Vagina (tissue), 2 donors: ENCODE data around the gene WDR6. TPM values are rescaled to one million over a fixed set of nuclear protein-coding genes. Genes with fewer than 3 reads are reported as not detected.

Experiments used
- DNase-seq, 2 donors: peaks; one replicate each; pipeline ENCODE4 v3.0.0-alpha.2; 2017; ENCODE audit errors: extremely low spot score in 2 of 2
- H3K27ac ChIP-seq: fragments of 200-600 bp; sonication (generic); one replicate; pipeline ENCODE4 v1.5.1; 2019
- H3K27me3 ChIP-seq: fragments of 200-600 bp; sonication (generic); one replicate; pipeline ENCODE4 v1.5.1; 2019
- H3K36me3 ChIP-seq, 2 donors: fragments of 200-600 bp; sonication (generic); one replicate each; pipeline ENCODE4 v1.5.1; 2017 to 2019
- H3K4me1 ChIP-seq: fragments of 200-600 bp; sonication (generic); one replicate; pipeline ENCODE4 v1.5.1; 2019
- H3K4me3 ChIP-seq, 2 donors: fragments of 200-600 bp; sonication (generic); 1 replicate in 1 of 2; 2 replicates in 1 of 2; pipeline ENCODE4 v1.5.1; 2016 to 2019
- H3K9me3 ChIP-seq: fragments of 200-600 bp; sonication (generic); one replicate; pipeline ENCODE4 v1.5.1; 2019
- CTCF ChIP-seq, 3 experiments: fragments of 450-650 bp in 2 of 3; fragments of 200-600 bp in 1 of 3; sonication (generic) in 1 of 3; IDR thresholded peaks; one replicate each; pipeline ENCODE4 v1.5.1; 2017 to 2019; ENCODE audit warnings: antibody characterized with exemption in 3 of 3, mild to moderate bottlenecking in 2 of 3, moderate library complexity in 2 of 3
- POLR2A ChIP-seq, 2 donors: fragments of 450-650 bp; IDR thresholded peaks; one replicate each; pipeline ENCODE4 v1.6.1; 2017; ENCODE audit warnings: antibody characterized with exemption in 2 of 2, mild to moderate bottlenecking in 2 of 2, moderate library complexity in 2 of 2
- POLR2AphosphoS5 ChIP-seq, 2 donors: sonication (generic); formaldehyde crosslinking; IDR thresholded peaks; one replicate each; pipeline ENCODE4 v1.9.0; 2017; ENCODE audit warnings: antibody characterized with exemption in 2 of 2, mild to moderate bottlenecking in 2 of 2, low read depth in 1 of 2; ENCODE audit not compliant: insufficient read depth in 1 of 2
- intact Hi-C: fragments of 100-400 bp; cut with DNase I; formaldehyde crosslinking; loops from one replicate; pipeline ENCODE4 v1.15.1; 2023
- total RNA-seq: library from RNA; depleted of rRNA; stranded (reverse); fragments of >200 nt; gene quantifications from one replicate; pipeline ENCODE4 v1.2.3, GENCODE V29; 2016

The WDR6 gene
- total RNA-seq, 1 donor from 2014 or later = 109 TPM

DNA sequence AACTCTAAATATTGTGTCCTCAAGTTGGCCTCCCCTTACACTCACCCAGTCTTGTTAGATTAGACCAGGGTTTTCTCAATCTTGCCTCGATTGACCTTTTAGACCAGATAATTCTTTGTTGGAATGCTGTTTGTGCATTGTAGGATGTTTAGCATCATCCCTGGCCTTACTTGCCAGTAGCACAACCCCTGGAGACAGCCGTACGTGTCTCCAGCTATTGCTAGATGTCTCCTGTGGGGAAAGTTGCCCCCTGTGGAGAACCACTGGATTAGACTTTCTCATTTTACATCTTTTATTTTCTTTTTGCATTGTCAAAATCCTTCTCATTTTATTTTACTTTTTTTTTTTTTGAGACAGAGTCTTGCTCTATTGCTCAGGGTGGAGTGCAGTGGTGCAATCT lies 2.2 kb downstream of the WDR6 start:
- Histone ChIP-seq H3K36me3 (peaks cover 0 to 20% of the 10 kb centered on the region in 2 donors), H3K9me3 (no peaks in the 10 kb centered on the region), H3K4me3 (no peak overlapping the region), H3K27me3 (no peaks in the 10 kb centered on the region), H3K27ac (no peak overlapping the region), H3K4me1 (peaks cover 39% of the 10 kb centered on the region)
- intact Hi-C loops = loop anchor here (5.0 kb wide), 1 partner anchor 83 kb away; the partner anchor contains the start of gene QRICH1
- TF ChIP-seq POLR2AphosphoS5 (IDR thresholded peaks at IDR 0.05; ENCODE audit: insufficient read depth in 1 of 2, low read depth in 1 of 2) (no peak), POLR2A (IDR thresholded peaks at IDR 0.05) (no peak), CTCF (IDR thresholded peaks at IDR 0.05) (no peak)
- no peak for DNase-seq

DNA sequence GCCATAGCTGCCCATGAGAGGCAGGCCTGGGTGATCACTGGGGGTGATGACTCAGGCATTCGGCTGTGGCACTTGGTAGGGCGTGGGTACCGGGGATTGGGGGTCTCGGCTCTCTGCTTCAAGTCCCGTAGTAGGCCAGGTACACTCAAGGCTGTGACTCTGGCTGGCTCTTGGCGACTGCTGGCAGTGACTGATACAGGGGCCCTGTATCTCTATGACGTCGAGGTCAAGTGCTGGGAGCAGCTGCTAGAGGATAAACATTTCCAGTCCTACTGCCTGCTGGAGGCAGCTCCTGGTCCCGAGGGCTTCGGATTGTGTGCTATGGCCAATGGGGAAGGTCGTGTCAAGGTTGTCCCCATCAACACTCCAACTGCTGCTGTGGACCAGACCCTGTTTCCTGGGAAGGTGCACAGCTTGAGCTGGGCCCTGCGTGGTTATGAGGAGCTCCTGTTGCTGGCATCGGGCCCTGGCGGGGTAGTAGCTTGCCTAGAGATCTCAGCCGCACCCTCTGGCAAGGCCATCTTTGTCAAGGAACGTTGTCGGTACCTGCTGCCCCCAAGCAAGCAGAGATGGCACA lies 5.3 kb downstream of the WDR6 start:
- no peak overlapping the region for H3K4me3 ChIP-seq
- peaks cover 0 to 42% of the 10 kb centered on the region in 2 donors for H3K36me3 ChIP-seq
- TF ChIP-seq POLR2AphosphoS5 (IDR thresholded peaks at IDR 0.05; ENCODE audit: insufficient read depth in 1 of 2, low read depth in 1 of 2) = no peak
- no peak for TF ChIP-seq CTCF (IDR thresholded peaks at IDR 0.05)
- TF ChIP-seq POLR2A (IDR thresholded peaks at IDR 0.05) = no peak
- H3K27ac ChIP-seq = no peak overlapping the region
- DNase-seq = no peak
- intact Hi-C loops = no loop called here
- H3K9me3 ChIP-seq = no peaks in the 10 kb centered on the region
- H3K4me1 ChIP-seq = peaks cover 41% of the 10 kb centered on the region
- no peaks in the 10 kb centered on the region for H3K27me3 ChIP-seq

GRCh38 chr3:49013113-49013737 lies 6.0 kb downstream of the WDR6 start:
- peaks cover 41% of the 10 kb centered on the region for H3K4me1 ChIP-seq

DNA sequence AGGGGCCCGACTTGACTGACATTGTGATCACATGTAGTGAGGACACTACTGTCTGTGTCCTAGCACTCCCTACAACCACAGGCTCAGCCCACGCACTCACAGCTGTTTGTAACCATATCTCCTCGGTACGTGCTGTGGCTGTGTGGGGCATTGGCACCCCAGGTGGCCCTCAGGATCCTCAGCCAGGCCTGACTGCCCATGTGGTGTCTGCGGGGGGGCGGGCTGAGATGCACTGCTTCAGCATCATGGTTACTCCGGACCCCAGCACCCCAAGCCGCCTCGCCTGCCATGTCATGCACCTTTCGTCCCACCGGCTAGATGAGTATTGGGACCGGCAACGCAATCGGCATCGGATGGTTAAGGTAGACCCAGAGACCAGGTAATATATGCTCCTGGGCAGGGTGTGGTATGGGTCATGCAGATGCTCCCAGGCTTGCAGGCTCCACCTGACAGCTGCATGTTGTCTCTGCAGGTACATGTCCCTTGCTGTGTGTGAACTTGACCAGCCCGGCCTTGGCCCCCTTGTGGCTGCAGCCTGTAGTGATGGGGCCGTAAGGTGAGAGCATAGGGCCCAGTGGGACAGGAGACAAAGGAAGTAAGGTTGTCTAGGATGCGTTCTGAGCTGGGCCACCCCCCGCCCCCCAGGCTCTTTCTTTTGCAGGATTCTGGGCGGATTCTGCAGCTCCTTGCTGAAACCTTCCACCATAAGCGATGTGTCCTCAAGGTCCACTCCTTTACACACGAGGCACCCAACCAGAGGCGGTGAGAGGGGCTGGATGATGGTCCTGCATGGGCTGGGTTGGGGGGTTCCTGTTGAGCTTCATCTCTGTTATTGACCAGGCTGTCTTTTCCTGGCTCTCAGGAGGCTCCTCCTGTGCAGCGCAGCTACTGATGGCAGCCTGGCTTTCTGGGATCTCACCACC lies 6.8 kb downstream of the WDR6 start:
- Histone ChIP-seq H3K36me3 (peaks cover 0 to 42% of the 10 kb centered on the region in 2 donors), H3K27ac (no peak overlapping the region), H3K4me3 (no peak overlapping the region), H3K4me1 (peaks cover 39% of the 10 kb centered on the region), H3K9me3 (no peaks in the 10 kb centered on the region), H3K27me3 (no peaks in the 10 kb centered on the region)
- intact Hi-C loops = no loop called here
- no peak for DNase-seq
- TF ChIP-seq POLR2A (IDR thresholded peaks at IDR 0.05) (no peak), CTCF (IDR thresholded peaks at IDR 0.05) (no peak), POLR2AphosphoS5 (IDR thresholded peaks at IDR 0.05; ENCODE audit: insufficient read depth in 1 of 2, low read depth in 1 of 2) (no peak)

More at GRCh38 chr3:49013113-49013737, 6.0 kb downstream of the WDR6 start:
- H3K9me3 ChIP-seq = no peaks in the 10 kb centered on the region
- no peak overlapping the region for H3K4me3 ChIP-seq
- H3K36me3 ChIP-seq = peaks cover 0 to 42% of the 10 kb centered on the region in 2 donors
- no peak for DNase-seq
- H3K27me3 ChIP-seq = no peaks in the 10 kb centered on the region
- intact Hi-C loops = no loop called here
- H3K27ac ChIP-seq = no peak overlapping the region
- no peak for TF ChIP-seq POLR2A (IDR thresholded peaks at IDR 0.05)
- TF ChIP-seq POLR2AphosphoS5 (IDR thresholded peaks at IDR 0.05; ENCODE audit: insufficient read depth in 1 of 2, low read depth in 1 of 2) = no peak
- no peak for TF ChIP-seq CTCF (IDR thresholded peaks at IDR 0.05)
